Vagina (tissue), 2 donors: ENCODE measurements around the gene METTL17. TPM values are rescaled to one million over a fixed set of nuclear protein-coding genes. Genes with fewer than 3 reads are reported as not detected.
"Not testable (repeated sequence)": the region's sequence is repeated elsewhere in the genome, so short reads cannot be mapped to it uniquely, and the experiment has no call there.

Source experiments
- DNase-seq, 2 donors: peaks; one replicate each; pipeline ENCODE4 v3.0.0-alpha.2; 2017; ENCODE audit errors: extremely low spot score in 2 of 2
- H3K27ac ChIP-seq: fragments of 200-600 bp; sonication (generic); one replicate; pipeline ENCODE4 v1.5.1; 2019
- H3K27me3 ChIP-seq: fragments of 200-600 bp; sonication (generic); one replicate; pipeline ENCODE4 v1.5.1; 2019
- H3K36me3 ChIP-seq, 2 donors: fragments of 200-600 bp; sonication (generic); one replicate each; pipeline ENCODE4 v1.5.1; 2017 to 2019
- H3K4me1 ChIP-seq: fragments of 200-600 bp; sonication (generic); one replicate; pipeline ENCODE4 v1.5.1; 2019
- H3K4me3 ChIP-seq, 2 donors: fragments of 200-600 bp; sonication (generic); 1 replicate in 1 of 2; 2 replicates in 1 of 2; pipeline ENCODE4 v1.5.1; 2016 to 2019
- H3K9me3 ChIP-seq: fragments of 200-600 bp; sonication (generic); one replicate; pipeline ENCODE4 v1.5.1; 2019
- CTCF ChIP-seq, 3 experiments: fragments of 450-650 bp in 2 of 3; fragments of 200-600 bp in 1 of 3; sonication (generic) in 1 of 3; IDR thresholded peaks; one replicate each; pipeline ENCODE4 v1.5.1; 2017 to 2019; ENCODE audit warnings: antibody characterized with exemption in 3 of 3, mild to moderate bottlenecking in 2 of 3, moderate library complexity in 2 of 3
- POLR2A ChIP-seq, 2 donors: fragments of 450-650 bp; IDR thresholded peaks; one replicate each; pipeline ENCODE4 v1.6.1; 2017; ENCODE audit warnings: antibody characterized with exemption in 2 of 2, mild to moderate bottlenecking in 2 of 2, moderate library complexity in 2 of 2
- POLR2AphosphoS5 ChIP-seq, 2 donors: sonication (generic); formaldehyde crosslinking; IDR thresholded peaks; one replicate each; pipeline ENCODE4 v1.9.0; 2017; ENCODE audit warnings: antibody characterized with exemption in 2 of 2, mild to moderate bottlenecking in 2 of 2, low read depth in 1 of 2; ENCODE audit not compliant: insufficient read depth in 1 of 2
- intact Hi-C: fragments of 100-400 bp; cut with DNase I; formaldehyde crosslinking; loops from one replicate; pipeline ENCODE4 v1.15.1; 2023
- total RNA-seq: library from RNA; depleted of rRNA; stranded (reverse); fragments of >200 nt; gene quantifications from one replicate; pipeline ENCODE4 v1.2.3, GENCODE V29; 2016

METTL17 gene
- total RNA-seq, 1 donor from 2014 or later: 77.1 TPM

- no peaks in the 10 kb centered on the region for H3K27me3 ChIP-seq
- TF ChIP-seq POLR2AphosphoS5 (IDR thresholded peaks at IDR 0.05; ENCODE audit: insufficient read depth in 1 of 2, low read depth in 1 of 2) (no peak), CTCF (IDR thresholded peaks at IDR 0.05) (no peak), POLR2A (IDR thresholded peaks at IDR 0.05) (no peak)
- H3K9me3 ChIP-seq: no peaks in the 10 kb centered on the region
- peaks cover 29% of the 10 kb centered on the region for H3K4me1 ChIP-seq
- H3K27ac ChIP-seq: peak overlapping the region; percentile 64
- no peak for DNase-seq
- intact Hi-C loops: no loop called here
- peaks cover 0 to 26% of the 10 kb centered on the region in 2 donors for H3K36me3 ChIP-seq
- no peak overlapping the region for H3K4me3 ChIP-seq
Measured at GRCh38 chr14:20999591-20999990, 9.8 kb downstream of the METTL17 start.

DNA sequence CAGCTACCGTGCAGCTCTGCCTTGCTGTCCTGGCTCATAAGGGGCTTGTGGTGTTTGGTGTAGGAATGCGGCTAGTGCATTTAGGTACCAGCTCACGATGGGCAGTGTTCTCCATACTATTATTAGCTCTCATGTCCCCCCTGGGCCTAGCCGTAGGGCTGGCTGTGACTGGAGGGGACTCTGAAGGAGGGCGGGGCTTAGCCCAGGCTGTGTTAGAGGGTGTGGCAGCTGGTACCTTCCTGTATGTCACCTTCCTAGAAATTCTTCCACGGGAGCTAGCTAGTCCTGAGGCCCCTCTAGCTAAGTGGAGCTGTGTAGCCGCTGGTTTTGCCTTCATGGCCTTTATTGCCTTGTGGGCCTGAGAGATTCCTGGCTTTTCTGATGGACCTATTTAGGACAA is 11.4 kb downstream of the METTL17 start:
- Histone ChIP-seq H3K27ac (no peak overlapping the region), H3K4me1 (peaks cover 29% of the 10 kb centered on the region)
- intact Hi-C loops: loop anchor here (5.0 kb wide), 1 partner anchor 41 kb away; the partner anchor contains the start of gene RNASE7

DNA sequence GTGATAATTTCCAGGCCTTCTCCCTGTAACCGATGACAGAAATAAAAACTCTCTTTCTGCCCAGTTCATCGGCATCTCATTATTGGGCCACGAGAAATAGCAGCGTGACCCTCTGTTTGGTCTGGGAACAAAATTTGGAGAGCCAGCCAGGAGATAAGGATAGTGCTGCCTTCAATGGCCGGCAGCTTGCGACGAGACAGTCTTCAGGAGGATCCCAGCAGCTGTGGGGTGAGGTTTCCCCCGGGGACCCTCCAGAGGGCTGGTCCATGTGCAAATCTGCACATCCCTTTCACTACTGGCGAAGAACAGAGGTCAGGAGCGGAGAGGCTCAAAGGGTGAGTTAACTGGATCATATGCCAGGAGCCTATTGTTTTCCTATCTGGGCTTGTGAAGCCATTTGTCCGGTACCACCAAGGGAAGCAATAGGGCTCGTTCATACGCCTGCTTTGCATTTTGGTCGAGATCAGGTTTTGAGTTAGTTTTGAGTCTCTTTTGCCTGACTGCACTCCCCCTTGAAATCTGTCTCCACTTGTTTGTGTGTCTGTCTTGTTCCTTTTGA is 14.1 kb downstream of the METTL17 start:
- Histone ChIP-seq H3K27me3 (no peaks in the 10 kb centered on the region), H3K36me3 (no peaks in the 10 kb centered on the region), H3K27ac (peak overlapping the region; percentile 58), H3K4me3 (peak overlapping the region; percentile 4 to 23), H3K4me1 (peaks cover 15% of the 10 kb centered on the region), H3K9me3 (no peaks in the 10 kb centered on the region)
- DNase-seq: no peak
- intact Hi-C loops: loop anchor here (5.0 kb wide), 1 partner anchor 38 kb away; the partner anchor contains the start of gene RNASE7
- TF ChIP-seq POLR2AphosphoS5 (IDR thresholded peaks at IDR 0.05; ENCODE audit: insufficient read depth in 1 of 2, low read depth in 1 of 2) (no peak), CTCF (IDR thresholded peaks at IDR 0.05) (no peak), POLR2A (IDR thresholded peaks at IDR 0.05) (no peak)

More for the DNA sequence above, 11.4 kb downstream of the METTL17 start:
- Histone ChIP-seq H3K27me3 (no peaks in the 10 kb centered on the region), H3K9me3 (no peaks in the 10 kb centered on the region), H3K36me3 (peaks cover 0 to 10% of the 10 kb centered on the region in 2 donors), H3K4me3 (no peak overlapping the region)
- TF ChIP-seq CTCF (IDR thresholded peaks at IDR 0.05) (no peak), POLR2AphosphoS5 (IDR thresholded peaks at IDR 0.05; ENCODE audit: insufficient read depth in 1 of 2, low read depth in 1 of 2) (no peak), POLR2A (IDR thresholded peaks at IDR 0.05) (no peak)
- DNase-seq: peak in 1 of 2 donors; percentile 34

DNA sequence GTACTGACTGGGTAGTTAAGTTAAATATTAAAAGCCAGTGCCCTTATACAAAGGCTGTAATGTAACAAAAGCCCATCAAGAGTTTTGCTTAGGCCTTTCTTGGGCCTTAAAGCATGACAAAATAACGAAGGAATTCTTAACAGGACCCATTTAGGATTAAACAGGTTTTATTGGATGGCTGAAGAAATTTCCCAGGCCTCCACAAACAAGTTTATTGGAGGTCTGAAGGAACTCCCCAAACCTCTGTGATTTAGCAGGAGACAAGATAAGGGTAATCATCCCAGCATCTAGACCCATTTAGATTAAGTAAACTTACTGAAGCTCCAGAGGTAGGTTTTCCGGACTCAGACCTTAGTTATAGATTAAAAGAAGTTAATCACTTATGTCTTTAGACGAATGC is 19.9 kb downstream of the METTL17 start:
- peak overlapping the region; percentile 52 for H3K27ac ChIP-seq
- H3K9me3 ChIP-seq, H3K4me1 ChIP-seq, DNase-seq, H3K36me3 ChIP-seq, H3K27me3 ChIP-seq, intact Hi-C loops, H3K4me3 ChIP-seq: not testable (repeated sequence)

- no peak for DNase-seq
- no peaks in the 10 kb centered on the region for H3K36me3 ChIP-seq
- no peaks in the 10 kb centered on the region for H3K27me3 ChIP-seq
- H3K4me3 ChIP-seq: no peak overlapping the region
- TF ChIP-seq POLR2A (IDR thresholded peaks at IDR 0.05): no peak
- no peak for TF ChIP-seq CTCF (IDR thresholded peaks at IDR 0.05)
- TF ChIP-seq POLR2AphosphoS5 (IDR thresholded peaks at IDR 0.05; ENCODE audit: insufficient read depth in 1 of 2, low read depth in 1 of 2): no peak
- H3K4me1 ChIP-seq: no peaks in the 10 kb centered on the region
- H3K9me3 ChIP-seq: no peaks in the 10 kb centered on the region
- intact Hi-C loops: no loop called here
- peak overlapping the region; percentile 23 for H3K27ac ChIP-seq
Measured at GRCh38 chr14:21011136-21011535, 21.4 kb downstream of the METTL17 start.
